HG02798 (cell line): ENCODE results near the gene IGDCC3.
"Not testable (repeated sequence)": the region's sequence is repeated elsewhere in the genome, so short reads cannot be mapped to it uniquely, and the experiment has no call there.

Experiments
- ATAC-seq: cut with Tn5 transposase; IDR thresholded peaks from one replicate; pipeline ENCODE4 v1.9.1; 2021; ENCODE audit warnings: mild to moderate bottlenecking; ENCODE audit not compliant: unreplicated experiment, poor library complexity

IGDCC3 gene

GRCh38 chr15:65349338-65349737 lies 28.5 kb downstream of the IGDCC3 start:
- ATAC-seq, result no peak

GRCh38 chr15:65347756-65348155 lies 30.0 kb downstream of the IGDCC3 start:
- ATAC-seq, result not testable (repeated sequence)

- ATAC-seq, result no peak
Measured at GRCh38 chr15:65346856-65347598, 30.8 kb downstream of the IGDCC3 start.

- no peak for ATAC-seq
Measured at GRCh38 chr15:65344914-65345275, 32.9 kb downstream of the IGDCC3 start.

GRCh38 chr15:65344214-65344913 lies 33.4 kb downstream of the IGDCC3 start:
- no peak for ATAC-seq

GRCh38 chr15:65343374-65343981 lies 34.3 kb downstream of the IGDCC3 start:
- no peak for ATAC-seq

GRCh38 chr15:65342493-65342892 lies 35.3 kb downstream of the IGDCC3 start:
- ATAC-seq, result no peak

- ATAC-seq, result no peak
Measured at GRCh38 chr15:65339920-65340319, 37.9 kb downstream of the IGDCC3 start.

GRCh38 chr15:65339416-65339815 lies 38.4 kb downstream of the IGDCC3 start:
- ATAC-seq, result no peak

- no peak for ATAC-seq
Measured at GRCh38 chr15:65338823-65339222, 39.0 kb downstream of the IGDCC3 start.

GRCh38 chr15:65338366-65338765 lies 39.4 kb downstream of the IGDCC3 start:
- no peak for ATAC-seq

GRCh38 chr15:65337436-65338070 lies 40.2 kb downstream of the IGDCC3 start:
- ATAC-seq, result no peak

GRCh38 chr15:65336493-65337435 lies 41.0 kb downstream of the IGDCC3 start:
- no peak for ATAC-seq

- ATAC-seq, result no peak
Measured at GRCh38 chr15:65335278-65336055, 42.3 kb downstream of the IGDCC3 start.

- no peak for ATAC-seq
Measured at GRCh38 chr15:65334586-65335231, 43.1 kb downstream of the IGDCC3 start.

GRCh38 chr15:65333856-65334255 lies 43.9 kb downstream of the IGDCC3 start:
- ATAC-seq, result no peak

- ATAC-seq, result no peak
Measured at GRCh38 chr15:65333148-65333820, 44.5 kb downstream of the IGDCC3 start.
